ENCODE data around the gene ZNF800.

Gene ZNF800

GRCh38 chr7:127387974-127388373 lies 4.5 kb downstream of the ZNF800 start:
- ChIA-PET CTCF (interaction anchor here (0.7 kb wide), 1 partner anchor 436 kb away, joined by 3 read pairs; no protein-coding TSS in a partner anchor), POLR2A (no interaction called here)
- no peaks in the 10 kb centered on the region for H3K9me3 ChIP-seq (ENCODE audit: control insufficient read depth, insufficient read depth, low read depth, low read length)
- H3K36me3 ChIP-seq (ENCODE audit: control insufficient read depth in 2 of 2, insufficient read depth in 1 of 2, low read length in 2 of 2): peaks cover 11 to 36% of the 10 kb centered on the region in 2 experiments
- no peak overlapping the region for H3K27ac ChIP-seq (ENCODE audit: extremely low read depth, low read depth, low read length)
- H3K4me1 ChIP-seq (ENCODE audit: control insufficient read depth, insufficient read depth, low read length): peaks cover 3% of the 10 kb centered on the region; the same call in 1 of the 2 replicates
- TF ChIP-seq ZNF664 (tag by site-specific recombination; IDR thresholded peaks at IDR 0.05) (peak; percentile 90), TCF7L2 (IDR thresholded peaks at IDR 0.05; ENCODE audit: borderline replicate concordance, low read depth, low read length) (no peak)
- no peak overlapping the region for H3K4me3 ChIP-seq (ENCODE audit: low read depth, low read length)

DNA sequence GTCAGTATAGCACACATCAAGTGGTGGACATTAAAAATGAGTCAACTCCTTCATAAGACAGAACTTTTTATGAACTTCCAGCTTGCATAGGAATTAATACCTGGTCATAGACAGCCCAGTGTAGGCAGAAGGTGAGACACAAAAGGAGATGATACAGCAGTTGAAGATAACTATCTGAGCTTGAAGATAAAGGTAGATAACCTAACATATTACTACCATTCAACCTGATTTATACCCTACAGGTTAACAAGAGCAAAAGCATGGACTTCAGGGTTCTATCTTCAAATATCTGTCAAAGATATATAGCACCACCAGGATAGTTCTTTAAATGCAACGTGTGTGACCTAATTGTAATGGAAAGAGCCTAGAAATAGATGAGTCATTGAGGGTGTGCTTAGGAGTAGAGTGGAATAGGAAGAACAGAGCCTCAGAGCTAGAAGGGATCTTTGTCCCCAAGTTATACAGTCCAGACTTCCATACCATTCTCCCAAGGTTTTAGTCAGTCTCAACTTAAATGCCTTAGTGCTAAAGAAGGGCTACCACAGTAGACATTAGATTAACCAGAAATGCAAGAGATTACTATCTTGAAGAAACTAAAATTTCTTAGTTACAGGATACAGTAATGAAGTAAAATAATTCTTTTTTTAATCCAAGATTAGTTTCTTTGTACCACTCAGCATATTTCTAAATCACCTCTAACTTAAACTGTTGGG lies 9.2 kb downstream of the ZNF800 start:
- Histone ChIP-seq H3K9me3 (ENCODE audit: control insufficient read depth, insufficient read depth, low read depth, low read length) (no peaks in the 10 kb centered on the region), H3K4me1 (ENCODE audit: control insufficient read depth, insufficient read depth, low read length) (peaks cover 6% of the 10 kb centered on the region; the same call in 1 of the 2 replicates), H3K36me3 (ENCODE audit: control insufficient read depth in 2 of 2, insufficient read depth in 1 of 2, low read length in 2 of 2) (peaks cover 11 to 18% of the 10 kb centered on the region in 2 experiments), H3K27ac (ENCODE audit: extremely low read depth, low read depth, low read length) (no peak overlapping the region), H3K4me3 (ENCODE audit: low read depth, low read length) (no peak overlapping the region)
- POLR2A ChIA-PET: interaction anchor here (0.6 to 2.3 kb wide), 2 partner anchors 9 to 10 kb away, joined by 3 to 14 read pairs; partner anchors contain the start of gene ZNF800
- TF ChIP-seq ZBTB11 (tag by site-specific recombination; conservative IDR thresholded peaks at IDR 0.05; ENCODE audit: low read depth): no peak
- no peak for TF ChIP-seq ZNF19 (tag by site-specific recombination; IDR thresholded peaks at IDR 0.05; ENCODE audit: low read depth)
- TF ChIP-seq WT1 (tag by site-specific recombination; IDR thresholded peaks at IDR 0.05): no peak
- no peak for TF ChIP-seq SCRT1 (tag by site-specific recombination; IDR thresholded peaks at IDR 0.05; ENCODE audit: borderline replicate concordance)
- TF ChIP-seq, protein P1, sequence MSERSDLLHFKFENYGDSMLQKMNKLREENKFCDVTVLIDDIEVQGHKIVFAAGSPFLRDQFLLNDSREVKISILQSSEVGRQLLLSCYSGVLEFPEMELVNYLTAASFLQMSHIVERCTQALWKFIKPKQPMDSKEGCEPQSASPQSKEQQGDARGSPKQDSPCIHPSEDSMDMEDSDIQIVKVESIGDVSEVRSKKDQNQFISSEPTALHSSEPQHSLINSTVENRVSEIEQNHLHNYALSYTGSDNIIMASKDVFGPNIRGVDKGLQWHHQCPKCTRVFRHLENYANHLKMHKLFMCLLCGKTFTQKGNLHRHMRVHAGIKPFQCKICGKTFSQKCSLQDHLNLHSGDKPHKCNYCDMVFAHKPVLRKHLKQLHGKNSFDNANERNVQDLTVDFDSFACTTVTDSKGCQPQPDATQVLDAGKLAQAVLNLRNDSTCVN (tag by site-specific recombination; optimal IDR thresholded peaks at IDR 0.05): no peak
- no peak for TF ChIP-seq ZNF132 (tag by site-specific recombination; IDR thresholded peaks at IDR 0.05; ENCODE audit: borderline replicate concordance)
- TF ChIP-seq ZNF391 (tag by site-specific recombination; IDR thresholded peaks at IDR 0.05; ENCODE audit: borderline replicate concordance, low read depth): no peak
- 0 out of 2 replicates have a peak, but pooled peaks have one; percentile 8 for TF ChIP-seq ZNF366 (tag by site-specific recombination; conservative IDR thresholded peaks at IDR 0.05)
- no peak for TF ChIP-seq ZNF501 (tag by site-specific recombination; IDR thresholded peaks at IDR 0.05)
- 0 out of 2 replicates have a peak, but pooled peaks have one; percentile 16 for TF ChIP-seq ZEB2 (tag by site-specific recombination; IDR thresholded peaks at IDR 0.05)
- peak; percentile 75 for TF ChIP-seq ZNF600 (tag by site-specific recombination; IDR thresholded peaks at IDR 0.05)
- no peak for TF ChIP-seq TRIM28 (IDR thresholded peaks at IDR 0.05; ENCODE audit: borderline replicate concordance, low read length)
- TF ChIP-seq SP2 (tag by site-specific recombination; IDR thresholded peaks at IDR 0.05): no peak
- no peak for TF ChIP-seq ZNF558 (tag by site-specific recombination; IDR thresholded peaks at IDR 0.05)
- 0 out of 2 replicates have a peak, but pooled peaks have one; percentile 14 for TF ChIP-seq ZNF629 (tag by site-specific recombination; IDR thresholded peaks at IDR 0.05)
- TF ChIP-seq GFI1B (tag by site-specific recombination; IDR thresholded peaks at IDR 0.05): no peak
- TF ChIP-seq ZNF146 (tag by site-specific recombination; IDR thresholded peaks at IDR 0.05): no peak
- CTCF ChIA-PET: interaction anchor here (0.9 to 1.1 kb wide), 2 partner anchors 11 to 36 kb away, joined by 3 to 5 read pairs; no protein-coding TSS in a partner anchor

Measured in HEK293 (cell line).